Liver (tissue), 9 donors: ENCODE measurements around the gene DEFB113. TPM values are rescaled to one million over a fixed set of nuclear protein-coding genes. Genes with fewer than 3 reads are reported as not detected.

Experiments used
- DNase-seq: peaks from one replicate; pipeline ENCODE4 v3.0.0-alpha.2; 2017; ENCODE audit warnings: low spot score
- H3K27ac ChIP-seq, 2 donors: one replicate each; pipeline ENCODE4 v1.7.0; 2013; ENCODE audit warnings: inconsistent platforms in 2 of 2, low read length in 2 of 2, control low read depth in 1 of 2, low read depth in 1 of 2, mild to moderate bottlenecking in 1 of 2
- H3K27me3 ChIP-seq, 4 donors: one replicate each; pipeline versions ENCODE4 v1.6.1 to v1.7.0; 2013; ENCODE audit warnings: low read length in 3 of 4, inconsistent platforms in 1 of 4, mild to moderate bottlenecking in 1 of 4, moderate library complexity in 1 of 4; ENCODE audit not compliant: control insufficient read depth in 4 of 4, insufficient read depth in 4 of 4
- H3K36me3 ChIP-seq, 4 donors: one replicate each; pipeline versions ENCODE4 v1.6.1 to v1.7.0; 2013; ENCODE audit warnings: low read length in 3 of 4, mild to moderate bottlenecking in 3 of 4, low read depth in 1 of 4, moderate library complexity in 1 of 4; ENCODE audit not compliant: control insufficient read depth in 4 of 4, insufficient read depth in 3 of 4
- H3K4me1 ChIP-seq, 4 donors: one replicate each; pipeline versions ENCODE4 v1.6.1 to v1.7.0; 2013; ENCODE audit warnings: low read length in 3 of 4, mild to moderate bottlenecking in 3 of 4, moderate library complexity in 1 of 4; ENCODE audit not compliant: control insufficient read depth in 4 of 4, insufficient read depth in 4 of 4
- H3K4me3 ChIP-seq, 3 donors: one replicate each; pipeline versions ENCODE4 v1.6.1 to v1.7.0; 2013; ENCODE audit warnings: low read length in 3 of 3, control low read depth in 1 of 3, low read depth in 1 of 3, mild to moderate bottlenecking in 1 of 3
- H3K9ac ChIP-seq, 2 donors: one replicate each; pipeline ENCODE4 v1.7.0; 2013; ENCODE audit warnings: low read length in 2 of 2, mild to moderate bottlenecking in 2 of 2, moderate library complexity in 2 of 2, control low read depth in 1 of 2, low read depth in 1 of 2
- H3K9me3 ChIP-seq, 4 donors: one replicate each; pipeline versions ENCODE4 v1.6.1 to v1.7.0; 2013; ENCODE audit warnings: low read length in 3 of 4; ENCODE audit not compliant: control insufficient read depth in 4 of 4
- ATF3 ChIP-seq: IDR thresholded peaks from 2 replicates; pipeline ENCODE4 v1.6.1; 2016; ENCODE audit warnings: antibody characterized with exemption
- EGR1 ChIP-seq, 2 donors: IDR thresholded peaks; 2 replicates each; pipeline ENCODE4 v1.6.1; 2016 to 2018; ENCODE audit warnings: antibody characterized with exemption in 2 of 2, low read depth in 2 of 2
- FOXA1 ChIP-seq: IDR thresholded peaks from 2 replicates; pipeline ENCODE4 v1.6.1; 2016; ENCODE audit warnings: antibody characterized with exemption
- FOXA2 ChIP-seq: IDR thresholded peaks from 2 replicates; pipeline ENCODE4 v1.6.1; 2016; ENCODE audit warnings: antibody characterized with exemption
- GABPA ChIP-seq, 2 donors: IDR thresholded peaks in 1 of 2; conservative IDR thresholded peaks in 1 of 2; 2 replicates each; pipeline ENCODE4 v1.6.1; 2016; ENCODE audit warnings: antibody characterized with exemption in 2 of 2, mild to moderate bottlenecking in 1 of 2, moderate library complexity in 1 of 2
- HNF4A ChIP-seq, 2 donors: conservative IDR thresholded peaks; 2 replicates each; pipeline ENCODE4 v1.6.1; 2016; ENCODE audit warnings: antibody characterized with exemption in 2 of 2, mild to moderate bottlenecking in 2 of 2
- HNF4G ChIP-seq: IDR thresholded peaks from 2 replicates; pipeline ENCODE4 v1.6.1; 2016; ENCODE audit warnings: antibody characterized with exemption
- JUND ChIP-seq, 2 donors: IDR thresholded peaks; 2 replicates each; pipeline ENCODE4 v1.6.1; 2016; ENCODE audit warnings: antibody characterized with exemption in 2 of 2
- MAX ChIP-seq: IDR thresholded peaks from 2 replicates; pipeline ENCODE4 v1.6.1; 2016; ENCODE audit warnings: antibody characterized with exemption
- RAD21 ChIP-seq, 2 donors: IDR thresholded peaks; 2 replicates each; pipeline ENCODE4 v1.6.1; 2016; ENCODE audit warnings: antibody characterized with exemption in 2 of 2, mild to moderate bottlenecking in 2 of 2
- RXRA ChIP-seq, 2 donors: IDR thresholded peaks; 2 replicates each; pipeline ENCODE4 v1.6.1; 2017 to 2018; ENCODE audit warnings: antibody characterized with exemption in 2 of 2, mild to moderate bottlenecking in 1 of 2
- SP1 ChIP-seq: IDR thresholded peaks from 2 replicates; pipeline ENCODE4 v1.6.1; 2018; ENCODE audit warnings: antibody characterized with exemption, mild to moderate bottlenecking
- TAF1 ChIP-seq: conservative IDR thresholded peaks from 2 replicates; pipeline ENCODE4 v1.6.1; 2016; ENCODE audit warnings: antibody characterized with exemption, mild to moderate bottlenecking
- YY1 ChIP-seq: IDR thresholded peaks from 2 replicates; pipeline ENCODE4 v1.6.1; 2016; ENCODE audit warnings: antibody characterized with exemption, mild to moderate bottlenecking
- WGBS: extraction: QIAGEN DNeasy Blood & Tissue Kit; methylation state at CpG from one replicate; pipeline ENCODE4 v1.1.7; 2013; 5-methylcytosine and 5-hydroxymethylcytosine counted together
- polyA plus RNA-seq, 2 donors: library from polyadenylated mRNA; stranded (reverse) in 1 of 2; unstranded in 1 of 2; fragments of 200-250 nt in 1 of 2; fragments of >200 nt in 1 of 2; fragmentation: Nextera tagmentation in 1 of 2; extraction: Ambion mirVana in 1 of 2; gene quantifications; one replicate each; pipeline versions ENCODE4 v1.2.1 to v1.2.3, GENCODE V29; 2013 to 2015
- total RNA-seq, 2 donors: library from RNA; depleted of rRNA; stranded (reverse); fragments of >200 nt; gene quantifications; one replicate each; pipeline ENCODE4 v1.2.3, GENCODE V29; 2014
- TF ChIP-seq, protein P1 (sequence below): IDR thresholded peaks from 2 replicates; pipeline ENCODE4 v1.6.1; 2016; ENCODE audit warnings: antibody characterized with exemption, mild to moderate bottlenecking
- TF ChIP-seq, protein P2 (sequence below): IDR thresholded peaks from 2 replicates; pipeline ENCODE4 v1.6.1; 2016; ENCODE audit warnings: antibody characterized with exemption
- donor health status: healthy.
- donor health status: healthy.
- donor health status: healthy.
- donor health status: healthy.
- donor health status: healthy.

The DEFB113 gene
- total and polyA plus RNA-seq, 4 donors = not detected

DNA sequence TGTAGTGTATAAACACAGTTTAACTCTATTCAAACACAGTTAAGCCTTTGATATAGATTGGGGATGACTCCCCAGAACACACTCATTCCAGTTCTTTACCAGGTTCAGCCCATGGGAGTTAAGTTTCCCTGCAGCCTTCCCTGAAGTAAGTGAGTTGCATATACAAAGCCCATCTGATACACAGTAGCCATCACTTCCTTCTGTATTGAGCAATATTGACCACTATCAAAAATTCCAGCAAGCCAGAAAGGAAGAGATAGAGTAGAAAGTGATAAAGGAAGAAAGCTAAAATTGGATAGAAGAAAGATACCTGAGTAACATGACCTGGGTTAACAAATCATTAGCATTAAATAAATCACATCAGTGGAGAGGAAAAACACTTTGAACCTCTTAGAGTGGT lies 40.1 kb downstream of the DEFB113 start:
- H3K4me3 ChIP-seq = no peak overlapping the region
- H3K4me1 ChIP-seq = no peaks in the 10 kb centered on the region
- no peak for DNase-seq
- peaks cover 0 to 1% (median 0%) of the 10 kb centered on the region in 4 donors for H3K9me3 ChIP-seq
- H3K27ac ChIP-seq = no peak overlapping the region
- H3K36me3 ChIP-seq = no peaks in the 10 kb centered on the region
- no peak overlapping the region for H3K9ac ChIP-seq
- no peak for TF ChIP-seq YY1
- no peak for TF ChIP-seq SP1
- no peak for TF ChIP-seq ATF3
- H3K27me3 ChIP-seq = no peaks in the 10 kb centered on the region

GRCh38 chr6:49923826-49924225 lies 45.6 kb downstream of the DEFB113 start:
- no peak for TF ChIP-seq GABPA (IDR thresholded peaks at IDR 0.05 in 1 of 2, conservative IDR thresholded peaks at IDR 0.05 in 1 of 2)
- TF ChIP-seq RAD21 (IDR thresholded peaks at IDR 0.05) = peak in 1 of 2 donors; percentile 24
- no peaks in the 10 kb centered on the region for H3K4me1 ChIP-seq
- no peak overlapping the region for H3K4me3 ChIP-seq
- peaks cover 0 to 1% (median 0%) of the 10 kb centered on the region in 4 donors for H3K9me3 ChIP-seq
- WGBS = 62% methylated on average over 3 of the region's 3 CpGs
- no peaks in the 10 kb centered on the region for H3K36me3 ChIP-seq
- H3K9ac ChIP-seq = no peak overlapping the region
- no peak for DNase-seq
- H3K27ac ChIP-seq = no peak overlapping the region
- H3K27me3 ChIP-seq = no peaks in the 10 kb centered on the region

DNA sequence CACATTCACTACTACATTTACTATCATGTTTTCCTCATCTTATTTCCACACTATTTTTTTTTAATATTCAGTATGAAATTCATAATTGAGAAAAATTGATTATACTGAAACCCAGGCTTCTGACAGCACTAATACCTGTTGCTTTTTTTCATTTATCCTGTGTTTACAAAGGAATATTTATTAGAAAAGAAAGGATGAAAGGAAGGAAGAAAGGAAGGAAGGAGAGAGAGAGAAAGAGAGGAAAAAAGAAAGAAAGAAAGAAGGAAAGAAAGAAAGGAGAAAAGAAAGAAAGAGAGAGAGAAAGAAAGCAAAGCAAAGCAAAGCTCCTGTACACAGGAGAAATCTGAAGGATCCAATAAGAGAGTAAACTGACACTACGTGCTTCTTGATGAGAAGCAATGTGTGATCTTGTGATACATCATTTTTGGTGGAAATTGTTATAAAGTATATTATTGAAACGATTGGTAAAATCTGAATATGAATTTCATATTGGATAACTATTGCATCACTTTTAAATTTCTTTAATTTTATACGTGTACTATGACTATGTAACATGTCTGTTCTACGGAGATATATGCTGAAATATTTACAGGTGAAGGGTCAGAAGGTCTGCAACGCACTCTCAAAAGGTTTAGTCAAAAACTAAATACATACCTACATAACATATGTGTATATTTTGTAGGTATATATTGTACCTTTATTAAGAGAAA lies 49.3 kb downstream of the DEFB113 start:
- Histone ChIP-seq H3K27me3 (no peaks in the 10 kb centered on the region), H3K9ac (no peak overlapping the region), H3K36me3 (no peaks in the 10 kb centered on the region), H3K9me3 (peaks cover 0 to 1% (median 0%) of the 10 kb centered on the region in 4 donors), H3K27ac (no peak overlapping the region), H3K4me1 (no peaks in the 10 kb centered on the region), H3K4me3 (no peak overlapping the region)
- TF ChIP-seq RXRA (IDR thresholded peaks at IDR 0.05) (no peak), RAD21 (IDR thresholded peaks at IDR 0.05) (no peak), ATF3 (no peak), HNF4G (no peak), HNF4A (conservative IDR thresholded peaks at IDR 0.05) (no peak), EGR1 (IDR thresholded peaks at IDR 0.05; ENCODE audit: low read depth in 2 of 2) (no peak), FOXA2 (no peak), FOXA1 (no peak), JUND (IDR thresholded peaks at IDR 0.05) (no peak), SP1 (no peak), TAF1 (no peak)
- DNase-seq = no peak
- WGBS = 79% methylated on average over 5 of the region's 5 CpGs

- H3K27ac ChIP-seq = no peak overlapping the region
- no peaks in the 10 kb centered on the region for H3K4me1 ChIP-seq
- no peaks in the 10 kb centered on the region for H3K9me3 ChIP-seq
- H3K4me3 ChIP-seq = no peak overlapping the region
- no peak overlapping the region for H3K9ac ChIP-seq
- H3K27me3 ChIP-seq = no peaks in the 10 kb centered on the region
- TF ChIP-seq, protein P1, sequence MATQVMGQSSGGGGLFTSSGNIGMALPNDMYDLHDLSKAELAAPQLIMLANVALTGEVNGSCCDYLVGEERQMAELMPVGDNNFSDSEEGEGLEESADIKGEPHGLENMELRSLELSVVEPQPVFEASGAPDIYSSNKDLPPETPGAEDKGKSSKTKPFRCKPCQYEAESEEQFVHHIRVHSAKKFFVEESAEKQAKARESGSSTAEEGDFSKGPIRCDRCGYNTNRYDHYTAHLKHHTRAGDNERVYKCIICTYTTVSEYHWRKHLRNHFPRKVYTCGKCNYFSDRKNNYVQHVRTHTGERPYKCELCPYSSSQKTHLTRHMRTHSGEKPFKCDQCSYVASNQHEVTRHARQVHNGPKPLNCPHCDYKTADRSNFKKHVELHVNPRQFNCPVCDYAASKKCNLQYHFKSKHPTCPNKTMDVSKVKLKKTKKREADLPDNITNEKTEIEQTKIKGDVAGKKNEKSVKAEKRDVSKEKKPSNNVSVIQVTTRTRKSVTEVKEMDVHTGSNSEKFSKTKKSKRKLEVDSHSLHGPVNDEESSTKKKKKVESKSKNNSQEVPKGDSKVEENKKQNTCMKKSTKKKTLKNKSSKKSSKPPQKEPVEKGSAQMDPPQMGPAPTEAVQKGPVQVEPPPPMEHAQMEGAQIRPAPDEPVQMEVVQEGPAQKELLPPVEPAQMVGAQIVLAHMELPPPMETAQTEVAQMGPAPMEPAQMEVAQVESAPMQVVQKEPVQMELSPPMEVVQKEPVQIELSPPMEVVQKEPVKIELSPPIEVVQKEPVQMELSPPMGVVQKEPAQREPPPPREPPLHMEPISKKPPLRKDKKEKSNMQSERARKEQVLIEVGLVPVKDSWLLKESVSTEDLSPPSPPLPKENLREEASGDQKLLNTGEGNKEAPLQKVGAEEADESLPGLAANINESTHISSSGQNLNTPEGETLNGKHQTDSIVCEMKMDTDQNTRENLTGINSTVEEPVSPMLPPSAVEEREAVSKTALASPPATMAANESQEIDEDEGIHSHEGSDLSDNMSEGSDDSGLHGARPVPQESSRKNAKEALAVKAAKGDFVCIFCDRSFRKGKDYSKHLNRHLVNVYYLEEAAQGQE = no peak
- TF ChIP-seq TAF1 (no peak), FOXA1 (no peak), RXRA (IDR thresholded peaks at IDR 0.05) (no peak), JUND (IDR thresholded peaks at IDR 0.05) (no peak), FOXA2 (no peak), MAX (no peak), HNF4G (no peak), SP1 (no peak), GABPA (IDR thresholded peaks at IDR 0.05 in 1 of 2, conservative IDR thresholded peaks at IDR 0.05 in 1 of 2) (no peak), YY1 (no peak), EGR1 (IDR thresholded peaks at IDR 0.05; ENCODE audit: low read depth in 2 of 2) (no peak), ATF3 (no peak)
- TF ChIP-seq, protein P2, sequence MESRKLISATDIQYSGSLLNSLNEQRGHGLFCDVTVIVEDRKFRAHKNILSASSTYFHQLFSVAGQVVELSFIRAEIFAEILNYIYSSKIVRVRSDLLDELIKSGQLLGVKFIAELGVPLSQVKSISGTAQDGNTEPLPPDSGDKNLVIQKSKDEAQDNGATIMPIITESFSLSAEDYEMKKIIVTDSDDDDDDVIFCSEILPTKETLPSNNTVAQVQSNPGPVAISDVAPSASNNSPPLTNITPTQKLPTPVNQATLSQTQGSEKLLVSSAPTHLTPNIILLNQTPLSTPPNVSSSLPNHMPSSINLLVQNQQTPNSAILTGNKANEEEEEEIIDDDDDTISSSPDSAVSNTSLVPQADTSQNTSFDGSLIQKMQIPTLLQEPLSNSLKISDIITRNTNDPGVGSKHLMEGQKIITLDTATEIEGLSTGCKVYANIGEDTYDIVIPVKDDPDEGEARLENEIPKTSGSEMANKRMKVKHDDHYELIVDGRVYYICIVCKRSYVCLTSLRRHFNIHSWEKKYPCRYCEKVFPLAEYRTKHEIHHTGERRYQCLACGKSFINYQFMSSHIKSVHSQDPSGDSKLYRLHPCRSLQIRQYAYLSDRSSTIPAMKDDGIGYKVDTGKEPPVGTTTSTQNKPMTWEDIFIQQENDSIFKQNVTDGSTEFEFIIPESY = no peak
- DNase-seq = no peak
- no peaks in the 10 kb centered on the region for H3K36me3 ChIP-seq
- WGBS = 63% methylated on average over 4 of the region's 4 CpGs
Observed at GRCh38 chr6:49919261-49919660, 50.2 kb downstream of the DEFB113 start.
